Hepatocyte (in vitro differentiated cells): Measurements from ENCODE around the gene FRY. TPM values are rescaled to one million over a fixed set of nuclear protein-coding genes. Genes with fewer than 3 reads are reported as not detected.

Experiments
- DNase-seq: peaks from one replicate; pipeline ENCODE4 v3.0.0-alpha.2; 2016; ENCODE audit warnings: low spot score
- H2AFZ ChIP-seq: fragments of 200-600 bp; sonication (generic); 2 replicates; pipeline ENCODE4 v1.6.0; 2016; ENCODE audit warnings: antibody characterized with exemption, mild to moderate bottlenecking
- H3K27ac ChIP-seq: fragments of 200-600 bp; sonication (generic); 2 replicates; pipeline ENCODE4 v1.5.1; 2016; ENCODE audit warnings: mild to moderate bottlenecking
- H3K27me3 ChIP-seq: fragments of 200-600 bp; sonication (generic); 2 replicates; pipeline ENCODE4 v1.6.1; 2016
- H3K36me3 ChIP-seq: fragments of 200-600 bp; sonication (generic); replicated peaks from 2 replicates; pipeline ENCODE4 v1.5.1; 2016; ENCODE audit warnings: low read depth; ENCODE audit not compliant: insufficient read depth
- H3K4me1 ChIP-seq: fragments of 200-600 bp; sonication (generic); 2 replicates; pipeline ENCODE4 v1.5.1; 2016; ENCODE audit warnings: mild to moderate bottlenecking, moderate library complexity; ENCODE audit not compliant: insufficient read depth
- H3K4me2 ChIP-seq: fragments of 200-600 bp; sonication (generic); 2 replicates; pipeline ENCODE4 v1.6.0; 2016
- H3K4me3 ChIP-seq: fragments of 200-600 bp; sonication (generic); 2 replicates; pipeline ENCODE4 v1.5.1; 2016; ENCODE audit warnings: mild to moderate bottlenecking
- H3K79me2 ChIP-seq: fragments of 200-600 bp; sonication (generic); 2 replicates; pipeline ENCODE4 v1.6.0; 2017; ENCODE audit warnings: mild to moderate bottlenecking
- H3K9me2 ChIP-seq: fragments of 200-600 bp; sonication (generic); replicated peaks from 2 replicates; pipeline ENCODE4 v1.6.0; 2017; ENCODE audit warnings: mild to moderate bottlenecking; ENCODE audit not compliant: insufficient read depth
- H3K9me3 ChIP-seq: fragments of 200-600 bp; sonication (generic); 2 replicates; pipeline ENCODE4 v1.5.1; 2016; ENCODE audit warnings: low read depth, mild to moderate bottlenecking
- H4K20me1 ChIP-seq: fragments of 200-600 bp; sonication (generic); 2 replicates; pipeline ENCODE4 v1.6.0; 2016; ENCODE audit warnings: mild to moderate bottlenecking; ENCODE audit not compliant: insufficient read depth, poor library complexity, severe bottlenecking
- CTCF ChIP-seq: fragments of 200-600 bp; sonication (generic); IDR thresholded peaks from 2 replicates; pipeline ENCODE4 v1.5.1; 2016; ENCODE audit warnings: antibody characterized with exemption, mild to moderate bottlenecking; ENCODE audit not compliant: poor library complexity
- EZH2 ChIP-seq: fragments of 200-600 bp; sonication (generic); IDR thresholded peaks from 2 replicates; pipeline ENCODE4 v1.6.1; 2016; ENCODE audit warnings: antibody characterized with exemption, mild to moderate bottlenecking, borderline replicate concordance
- EZH2phosphoT487 ChIP-seq: fragments of 200-600 bp; sonication (generic); IDR thresholded peaks from one replicate; pipeline ENCODE4 v1.6.1; 2018; ENCODE audit warnings: antibody characterized with exemption, mild to moderate bottlenecking, low read depth, moderate library complexity; ENCODE audit not compliant: unreplicated experiment, severe bottlenecking
- WGBS: methylation state at CpG from one replicate; pipeline ENCODE4 v1.1.6; 2016; ENCODE audit warnings: low lambda C conversion rate; ENCODE audit errors: missing lambda C conversion rate; 5-methylcytosine and 5-hydroxymethylcytosine counted together
- polyA plus RNA-seq: library from polyadenylated mRNA; unstranded; fragments of >200 nt; fragmentation: Nextera tagmentation; extraction: Ambion mirVana; gene quantifications from 2 replicates; pipeline ENCODE4 v1.2.1, GENCODE V29; 2016
- total RNA-seq: library from RNA; depleted of rRNA; stranded (reverse); fragments of >200 nt; gene quantifications from 2 replicates; pipeline ENCODE4 v1.2.3, GENCODE V29; 2014

The FRY gene
- total and polyA plus RNA-seq, 2 experiments from 2014 or later: 2.4 to 3.7 TPM

DNA sequence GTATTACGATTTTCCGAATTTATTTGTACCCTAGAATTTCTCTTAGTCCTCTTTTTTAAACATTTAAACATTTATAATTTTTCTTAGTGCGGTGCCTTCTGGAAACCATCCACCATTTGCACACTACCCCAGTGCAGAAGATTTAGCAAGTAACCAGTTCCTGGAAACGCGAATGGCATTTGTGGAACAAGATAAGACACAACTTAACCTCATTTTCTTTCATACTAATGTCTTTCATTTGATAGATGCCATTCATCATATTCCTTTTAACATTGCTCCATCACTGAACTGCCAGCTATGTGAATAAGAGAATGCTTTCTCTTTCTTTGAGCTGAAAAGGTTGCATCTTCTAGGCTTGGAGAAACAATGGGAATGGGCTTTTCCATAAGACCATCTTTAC, 6.8 kb downstream of the FRY start:
- Histone ChIP-seq H3K27ac (no peak overlapping the region), H4K20me1 (no peaks in the 10 kb centered on the region), H3K27me3 (no peaks in the 10 kb centered on the region), H3K36me3 (no peaks in the 10 kb centered on the region), H3K9me2 (no peaks in the 10 kb centered on the region), H3K79me2 (no peaks in the 10 kb centered on the region), H3K4me1 (no peaks in the 10 kb centered on the region), H2AFZ (no peak overlapping the region), H3K9me3 (no peaks in the 10 kb centered on the region), H3K4me3 (no peak overlapping the region), H3K4me2 (no peak overlapping the region)
- DNase-seq: no peak
- WGBS: 89% methylated on average over 5 of the region's 5 CpGs
- TF ChIP-seq EZH2phosphoT487 (no peak), CTCF (no peak), EZH2 (no peak)

- Histone ChIP-seq H3K36me3 (no peaks in the 10 kb centered on the region), H3K27ac (no peak overlapping the region), H3K27me3 (no peaks in the 10 kb centered on the region), H3K9me3 (no peaks in the 10 kb centered on the region), H3K9me2 (no peaks in the 10 kb centered on the region), H3K4me3 (no peak overlapping the region), H3K79me2 (no peaks in the 10 kb centered on the region), H4K20me1 (no peaks in the 10 kb centered on the region), H3K4me1 (no peaks in the 10 kb centered on the region), H3K4me2 (no peak overlapping the region), H2AFZ (no peak overlapping the region)
- no peak for DNase-seq
- TF ChIP-seq EZH2phosphoT487 (no peak), CTCF (no peak), EZH2 (no peak)
Measured at GRCh38 chr13:32039056-32039455, 7.5 kb downstream of the FRY start.

GRCh38 chr13:32039528-32039927, 8.0 kb downstream of the FRY start:
- Histone ChIP-seq H3K27me3 (no peaks in the 10 kb centered on the region), H3K79me2 (no peaks in the 10 kb centered on the region), H4K20me1 (no peaks in the 10 kb centered on the region), H3K36me3 (no peaks in the 10 kb centered on the region), H3K27ac (no peak overlapping the region), H3K4me1 (no peaks in the 10 kb centered on the region), H3K4me3 (no peak overlapping the region), H2AFZ (no peak overlapping the region), H3K9me2 (no peaks in the 10 kb centered on the region), H3K9me3 (no peaks in the 10 kb centered on the region), H3K4me2 (no peak overlapping the region)
- no peak for DNase-seq
- TF ChIP-seq EZH2phosphoT487: no peak
- no peak for TF ChIP-seq CTCF
- TF ChIP-seq EZH2: no peak
- WGBS: 91% methylated on average over 1 of the region's 1 CpG

- Histone ChIP-seq H3K4me2 (no peak overlapping the region), H2AFZ (no peak overlapping the region), H3K27me3 (no peaks in the 10 kb centered on the region), H3K4me1 (no peaks in the 10 kb centered on the region), H4K20me1 (no peaks in the 10 kb centered on the region), H3K79me2 (no peaks in the 10 kb centered on the region), H3K9me2 (no peaks in the 10 kb centered on the region), H3K4me3 (no peak overlapping the region), H3K36me3 (no peaks in the 10 kb centered on the region), H3K27ac (no peak overlapping the region), H3K9me3 (no peaks in the 10 kb centered on the region)
- 77% methylated on average over 3 of the region's 3 CpGs for WGBS
- TF ChIP-seq CTCF: no peak
- TF ChIP-seq EZH2: no peak
- TF ChIP-seq EZH2phosphoT487: no peak
- DNase-seq: no peak
Measured at GRCh38 chr13:32040052-32040642, 8.6 kb downstream of the FRY start.
